HG02588 (cell line): Measurements from ENCODE around the gene AHCTF1.
"Not testable (repeated sequence)": the region's sequence is repeated elsewhere in the genome, so short reads cannot be mapped to it uniquely, and the experiment has no call there.

Experiments
- ATAC-seq: cut with Tn5 transposase; IDR thresholded peaks from one replicate; pipeline ENCODE4 v1.9.1; 2021; ENCODE audit warnings: mild to moderate bottlenecking, moderate library complexity; ENCODE audit not compliant: unreplicated experiment

The AHCTF1 gene

GRCh38 chr1:246923900-246924299 lies 7.8 kb downstream of the AHCTF1 start:
- ATAC-seq, result no peak

DNA sequence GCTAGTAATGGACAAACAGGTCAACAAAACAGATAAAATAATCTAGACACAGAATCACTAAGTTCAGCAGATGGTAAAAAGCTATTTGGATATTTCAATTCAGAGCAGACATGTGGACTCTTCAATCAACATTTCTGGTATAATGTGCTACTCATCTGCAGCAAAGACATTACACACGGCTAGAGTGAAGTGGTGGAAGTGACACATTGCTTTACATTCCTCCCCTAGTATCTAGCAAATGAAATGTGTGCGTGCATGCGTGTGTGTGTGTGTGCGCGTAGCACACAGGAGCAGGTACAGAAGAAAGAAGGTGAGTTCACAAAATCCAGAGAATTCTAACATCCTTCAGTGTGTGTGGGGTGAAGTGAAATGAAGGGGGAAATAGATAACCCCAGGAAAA lies 8.3 kb downstream of the AHCTF1 start:
- no peak for ATAC-seq

DNA sequence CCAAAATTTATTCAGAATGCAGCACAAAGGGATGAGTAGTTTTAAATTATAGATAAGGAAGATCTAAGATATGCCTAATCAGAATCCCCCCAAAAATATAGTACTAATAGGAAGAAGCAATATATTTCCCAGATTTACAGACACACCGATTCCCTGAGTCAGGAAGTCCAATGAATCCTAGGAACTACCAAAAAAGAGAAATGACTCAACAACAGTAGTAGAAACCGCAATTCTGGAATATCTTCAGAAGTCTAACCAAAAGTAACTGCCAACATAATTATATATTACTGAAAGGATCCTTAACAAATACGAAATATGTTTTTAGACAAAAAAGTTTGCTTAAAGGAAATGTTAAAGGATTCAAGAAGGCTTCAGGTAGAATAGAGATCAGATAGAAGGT lies 10.3 kb downstream of the AHCTF1 start:
- ATAC-seq, result no peak

- ATAC-seq, result no peak
Measured at GRCh38 chr1:246919902-246920301, 11.8 kb downstream of the AHCTF1 start.

DNA sequence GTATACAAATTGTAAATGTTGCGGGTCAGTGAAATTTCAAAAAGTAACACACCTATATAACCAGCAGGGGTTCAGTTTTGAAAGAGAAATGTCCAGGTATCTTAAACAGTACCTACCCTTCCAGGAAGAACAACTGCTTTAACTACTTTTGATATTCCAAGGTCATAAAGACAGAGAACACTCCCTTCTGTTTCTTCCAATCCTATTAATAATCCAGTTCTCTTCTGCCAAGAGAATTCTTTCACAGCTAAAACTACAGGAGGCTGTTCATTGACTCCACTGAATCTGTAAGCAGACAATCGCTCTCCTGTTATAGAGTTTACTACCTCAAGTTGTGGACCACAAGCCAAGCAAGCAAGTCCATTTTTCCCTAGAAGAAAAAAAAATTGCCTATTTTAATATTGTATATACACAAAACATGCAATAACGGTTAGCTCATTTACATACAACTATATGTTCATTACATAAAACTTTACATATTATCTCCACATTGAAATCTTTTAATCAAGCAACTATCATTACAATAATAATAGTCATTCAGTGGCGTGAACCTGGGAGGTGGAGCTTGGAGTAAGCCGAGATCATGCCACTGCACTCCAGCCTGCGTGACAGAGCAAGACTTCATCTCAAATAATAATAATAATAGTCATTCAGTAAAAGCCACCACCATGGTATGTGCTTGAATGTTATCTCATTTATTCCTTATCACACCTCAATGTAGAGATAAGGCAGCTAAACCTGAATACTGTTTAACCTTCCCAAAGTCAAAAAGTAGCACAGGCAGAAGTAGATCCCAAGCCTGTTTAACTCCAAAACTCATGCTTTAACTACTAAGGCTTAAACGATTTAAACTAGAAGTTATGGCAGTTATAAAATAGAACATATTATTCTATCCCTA lies 15.5 kb downstream of the AHCTF1 start:
- not testable (repeated sequence) for ATAC-seq

- ATAC-seq, result no peak
Measured at GRCh38 chr1:246907472-246907871, 24.3 kb downstream of the AHCTF1 start.

DNA sequence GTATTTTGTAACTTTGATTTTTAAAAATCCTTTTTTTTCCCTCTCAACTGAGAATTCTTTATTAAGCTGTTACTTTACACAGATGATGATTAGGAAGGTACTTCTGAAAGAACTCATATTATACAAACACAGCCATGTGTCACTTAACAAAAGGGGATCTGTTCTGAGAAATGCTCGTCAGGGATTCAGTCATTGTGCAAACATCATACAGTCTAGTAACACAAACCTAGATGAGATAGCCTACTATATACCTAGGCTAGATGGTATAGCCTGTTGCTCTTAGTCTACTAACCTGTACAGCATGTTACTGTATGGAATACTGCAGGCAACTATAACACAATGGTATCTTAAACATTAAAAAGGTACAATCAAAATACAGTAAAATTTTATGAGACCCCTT lies 24.9 kb downstream of the AHCTF1 start:
- ATAC-seq, result no peak

DNA sequence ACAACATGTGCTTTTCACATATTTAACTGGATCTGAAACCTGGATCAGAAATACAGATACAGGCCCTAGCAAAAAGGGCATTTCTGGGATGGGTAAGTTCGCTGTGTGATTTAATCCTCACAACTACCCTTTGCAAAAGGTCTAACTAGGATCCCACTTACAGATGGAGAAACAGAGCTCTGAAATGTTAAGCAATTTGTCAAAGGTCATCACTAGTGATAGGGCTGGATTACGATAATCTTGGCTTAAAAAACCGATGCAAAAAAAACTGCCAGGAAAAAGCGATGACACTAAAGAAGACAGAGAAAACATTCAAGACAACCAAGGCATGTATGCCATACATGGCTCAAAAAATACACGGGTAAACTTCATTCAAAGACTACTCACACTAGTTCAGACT lies 29.9 kb downstream of the AHCTF1 start:
- ATAC-seq, result no peak

DNA sequence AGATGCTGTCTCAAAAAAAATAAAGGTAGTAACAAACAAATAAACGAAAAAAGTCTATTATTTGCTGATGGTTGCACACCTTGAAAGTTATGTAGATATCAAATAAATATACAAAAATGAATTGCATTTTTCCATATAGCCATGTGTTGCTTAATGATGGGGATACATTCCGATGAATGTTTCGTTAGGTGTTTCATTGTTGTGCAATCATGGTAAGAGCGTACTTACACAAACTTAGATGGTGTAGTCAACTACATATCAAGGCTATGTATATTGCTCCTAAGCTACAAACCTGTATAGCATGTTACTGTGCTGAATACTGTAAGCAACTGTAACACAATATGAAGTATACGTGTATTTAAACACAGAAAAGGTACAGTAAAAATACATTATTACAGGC lies 34.4 kb downstream of the AHCTF1 start:
- ATAC-seq, result no peak

DNA sequence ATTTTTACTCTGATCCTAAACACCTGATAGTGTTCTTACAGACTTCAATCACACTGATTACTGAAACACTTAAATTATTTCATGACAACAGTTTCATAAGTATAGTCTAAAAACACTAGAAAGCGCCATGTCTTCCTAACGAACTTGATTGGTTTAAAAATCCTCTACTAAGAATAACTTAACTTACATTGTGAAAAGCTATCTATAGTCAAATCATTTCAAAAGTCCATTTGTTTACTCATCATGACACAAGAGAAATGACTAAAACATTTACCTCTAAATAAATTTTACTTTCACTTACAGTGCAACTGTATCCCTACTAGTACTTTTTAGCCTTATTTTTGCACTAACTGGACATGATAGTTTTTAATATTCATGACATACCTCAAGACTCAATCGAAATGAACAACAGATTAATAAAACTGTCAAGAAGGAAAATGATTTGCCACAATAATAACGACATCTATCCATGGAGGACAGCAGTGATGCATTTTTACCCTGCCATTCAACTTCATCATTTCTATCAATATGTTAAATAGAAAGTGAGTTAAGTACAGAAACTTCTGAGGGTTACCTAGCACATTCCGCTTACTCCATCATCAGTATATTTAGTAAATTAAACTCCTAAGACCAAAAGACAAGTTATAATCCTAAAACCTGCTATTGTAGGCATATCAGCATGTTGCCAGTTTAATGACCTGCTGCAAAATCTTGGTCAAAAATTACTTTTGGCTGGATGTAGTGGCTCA lies 38.4 kb downstream of the AHCTF1 start:
- ATAC-seq, result no peak

DNA sequence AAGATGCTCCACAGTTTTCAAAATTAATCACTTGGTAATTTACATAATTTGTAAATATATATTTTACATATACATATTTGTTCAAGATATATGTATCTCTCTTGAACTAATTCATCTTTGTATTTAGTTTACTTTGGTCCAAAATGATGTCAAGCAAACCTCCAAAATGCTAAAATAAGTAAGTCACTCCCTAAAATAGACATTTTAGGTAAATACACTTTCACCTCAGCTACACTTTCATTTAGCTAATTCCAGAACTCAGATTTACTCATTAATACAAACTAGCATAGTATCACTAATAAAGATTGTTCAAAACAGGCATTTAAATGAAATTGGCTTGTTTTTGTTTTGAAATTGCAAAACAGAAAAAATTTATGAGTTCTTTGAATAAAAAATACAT lies 40.6 kb downstream of the AHCTF1 start:
- no peak for ATAC-seq

DNA sequence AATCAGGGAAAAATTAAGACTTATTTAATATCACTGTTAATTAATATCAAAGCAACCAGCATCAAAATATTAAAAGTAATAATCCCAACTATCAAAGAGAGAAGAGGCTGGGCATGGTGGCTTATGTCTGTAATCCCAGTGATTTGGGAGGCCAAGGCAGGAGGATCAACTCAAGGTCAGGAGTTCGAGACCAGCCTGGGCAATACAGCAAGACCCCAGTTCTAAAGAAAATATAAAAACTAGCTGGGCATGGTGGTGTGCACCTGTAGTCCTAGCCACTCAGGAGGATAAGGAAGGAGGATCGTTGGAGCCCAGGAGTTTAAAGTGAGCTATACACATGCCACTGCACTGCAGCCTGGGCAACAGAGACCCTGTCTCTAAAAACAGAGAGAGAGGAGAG lies 43.2 kb downstream of the AHCTF1 start:
- no peak for ATAC-seq

GRCh38 chr1:246885389-246885788 lies 46.4 kb downstream of the AHCTF1 start:
- not testable (repeated sequence) for ATAC-seq

GRCh38 chr1:246878551-246878950 lies 53.2 kb downstream of the AHCTF1 start:
- ATAC-seq, result no peak

- no peak for ATAC-seq
Measured at GRCh38 chr1:246876431-246876830, 55.3 kb downstream of the AHCTF1 start.

- ATAC-seq, result no peak
Measured at GRCh38 chr1:246875041-246876026, 56.4 kb downstream of the AHCTF1 start.

GRCh38 chr1:246865921-246866320 lies 65.8 kb downstream of the AHCTF1 start:
- no peak for ATAC-seq

GRCh38 chr1:246863791-246864190 lies 68.0 kb downstream of the AHCTF1 start:
- not testable (repeated sequence) for ATAC-seq

DNA sequence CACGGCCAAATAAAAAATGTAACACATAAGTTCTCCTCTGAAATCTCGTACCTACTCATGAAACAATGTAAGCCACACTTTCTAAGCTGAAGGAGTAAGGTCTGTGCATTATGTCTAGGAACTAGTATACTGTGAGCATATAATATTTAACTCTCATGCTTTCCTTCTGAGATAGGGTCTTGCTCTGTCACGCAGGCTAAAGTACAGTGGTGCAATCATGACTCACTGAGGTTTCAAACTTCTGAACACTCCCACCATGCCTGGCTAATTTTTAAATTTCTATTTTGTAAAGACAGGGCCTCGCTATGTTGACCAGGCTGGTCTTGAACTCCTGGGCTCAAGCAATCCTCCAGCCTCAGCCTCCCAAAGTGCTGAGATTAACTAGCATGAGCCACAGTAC lies 71.3 kb downstream of the AHCTF1 start:
- ATAC-seq, result no peak

DNA sequence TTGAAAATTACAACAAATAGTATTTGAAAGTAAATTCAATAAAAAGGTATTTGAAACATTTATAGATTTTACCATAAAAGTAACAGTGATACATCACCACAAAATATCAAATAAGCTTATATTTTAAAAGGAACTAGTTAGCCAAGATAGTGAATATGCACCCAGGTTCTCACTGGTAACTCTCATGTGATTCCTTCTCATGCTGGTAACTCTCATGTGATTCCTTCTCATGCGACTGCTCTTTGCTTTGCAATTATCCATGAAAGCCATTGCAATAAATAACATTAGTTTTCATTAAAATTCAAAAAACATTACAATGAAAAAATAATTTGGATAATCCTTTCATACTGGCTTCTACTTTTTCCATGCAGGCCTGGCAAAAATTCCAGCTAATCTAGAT lies 75.4 kb downstream of the AHCTF1 start:
- ATAC-seq, result no peak

DNA sequence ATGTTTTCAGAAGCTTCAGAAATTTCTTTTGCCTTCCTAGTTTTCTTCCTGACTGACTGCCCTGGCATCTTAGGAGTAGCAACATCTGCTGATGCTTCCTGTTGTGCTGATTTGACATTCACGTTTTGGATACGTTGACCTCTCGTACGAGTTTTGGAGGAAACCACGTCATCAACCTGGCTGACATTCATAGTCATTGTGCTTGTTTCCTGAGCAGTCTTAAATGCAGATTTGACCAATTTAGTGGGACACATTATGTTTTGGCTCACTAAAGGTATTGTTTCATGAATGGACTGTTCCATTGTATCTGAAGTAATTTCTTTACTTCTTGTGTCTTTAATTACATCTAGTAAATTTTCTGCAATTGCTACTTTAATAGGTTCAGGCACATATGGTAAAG lies 81.1 kb downstream of the AHCTF1 start:
- not testable (repeated sequence) for ATAC-seq
